Naive thymus-derived CD8-positive, alpha-beta T cell (primary cell): ENCODE measurements around the gene USP12. TPM values are rescaled to one million over a fixed set of nuclear protein-coding genes. Genes with fewer than 3 reads are reported as not detected.
"Not testable (repeated sequence)": the region's sequence is repeated elsewhere in the genome, so short reads cannot be mapped to it uniquely, and the experiment has no call there.

Experiments used
- ATAC-seq, 2 donors: fragments of 150-1000 bp; cut with Tn5 transposase in 1 of 2; sonication (Bioruptor Pico), chemical (Tn5 transposase) in 1 of 2; 1 replicate in 1 of 2; 2 replicates in 1 of 2; pipeline ENCODE4 v1.10.0; 2021; ENCODE audit warnings: mild to moderate bottlenecking in 2 of 2, moderate library complexity in 2 of 2
- POLR2A ChIA-PET: fragments of 350-600 bp; sonication (Branson Sonifier 250); formaldehyde crosslinking; loops from one replicate; lab custom pipeline; 2021; ENCODE audit warnings: antibody characterized with exemption; lab: Charles Lee
- DNase-seq, 10 donors: peaks; one replicate each; pipeline versions ENCODE4 v3.0.0 to v3.0.0-alpha.2; 2020 to 2022
- H3K27ac Mint-ChIP-seq, 10 donors: one replicate each; pipeline ENCODE4 v1.8.0; 2020 to 2022; ENCODE audit warnings: mild to moderate bottlenecking in 10 of 10, mixed read lengths in 10 of 10, moderate library complexity in 4 of 10, inconsistent platforms in 1 of 10
- H3K27me3 Mint-ChIP-seq, 5 donors: one replicate each; pipeline ENCODE4 v1.8.0; 2021 to 2022; ENCODE audit warnings: mixed read lengths in 5 of 5
- H3K36me3 Mint-ChIP-seq, 3 donors: one replicate each; pipeline ENCODE4 v1.8.0; 2020 to 2022; ENCODE audit warnings: mixed read lengths in 3 of 3, mild to moderate bottlenecking in 2 of 3, inconsistent platforms in 1 of 3
- H3K4me1 Mint-ChIP-seq, 4 donors: one replicate each; pipeline ENCODE4 v1.8.0; 2021 to 2022; ENCODE audit warnings: mixed read lengths in 4 of 4
- H3K4me3 Mint-ChIP-seq, 10 donors: one replicate each; pipeline ENCODE4 v1.8.0; 2020 to 2022; ENCODE audit warnings: mild to moderate bottlenecking in 10 of 10, mixed read lengths in 10 of 10, moderate library complexity in 6 of 10, inconsistent platforms in 1 of 10
- H3K9me3 Mint-ChIP-seq, 9 donors: one replicate each; pipeline ENCODE4 v1.8.0; 2020 to 2022; ENCODE audit warnings: mixed read lengths in 9 of 9, mild to moderate bottlenecking in 3 of 9, inconsistent platforms in 1 of 9, moderate library complexity in 1 of 9
- polyA plus RNA-seq, 3 donors: library from polyadenylated mRNA; unstranded; fragments of 300-500 nt; fragmentation: Illumina TruSeq; gene quantifications; one replicate each; pipeline ENCODE4 v1.2.3, GENCODE V29; 2021
- total RNA-seq, 8 experiments: library from RNA in 2 of 8; stranded (reverse) in 2 of 8; gene quantifications; one replicate each; pipeline ENCODE4 v1.2.3 and lab custom pipeline; 2021 to 2026

The USP12 gene
- total and polyA plus RNA-seq, 5 experiments from 2014 or later, result 9.3 to 33.0 (median 17.4) TPM

DNA sequence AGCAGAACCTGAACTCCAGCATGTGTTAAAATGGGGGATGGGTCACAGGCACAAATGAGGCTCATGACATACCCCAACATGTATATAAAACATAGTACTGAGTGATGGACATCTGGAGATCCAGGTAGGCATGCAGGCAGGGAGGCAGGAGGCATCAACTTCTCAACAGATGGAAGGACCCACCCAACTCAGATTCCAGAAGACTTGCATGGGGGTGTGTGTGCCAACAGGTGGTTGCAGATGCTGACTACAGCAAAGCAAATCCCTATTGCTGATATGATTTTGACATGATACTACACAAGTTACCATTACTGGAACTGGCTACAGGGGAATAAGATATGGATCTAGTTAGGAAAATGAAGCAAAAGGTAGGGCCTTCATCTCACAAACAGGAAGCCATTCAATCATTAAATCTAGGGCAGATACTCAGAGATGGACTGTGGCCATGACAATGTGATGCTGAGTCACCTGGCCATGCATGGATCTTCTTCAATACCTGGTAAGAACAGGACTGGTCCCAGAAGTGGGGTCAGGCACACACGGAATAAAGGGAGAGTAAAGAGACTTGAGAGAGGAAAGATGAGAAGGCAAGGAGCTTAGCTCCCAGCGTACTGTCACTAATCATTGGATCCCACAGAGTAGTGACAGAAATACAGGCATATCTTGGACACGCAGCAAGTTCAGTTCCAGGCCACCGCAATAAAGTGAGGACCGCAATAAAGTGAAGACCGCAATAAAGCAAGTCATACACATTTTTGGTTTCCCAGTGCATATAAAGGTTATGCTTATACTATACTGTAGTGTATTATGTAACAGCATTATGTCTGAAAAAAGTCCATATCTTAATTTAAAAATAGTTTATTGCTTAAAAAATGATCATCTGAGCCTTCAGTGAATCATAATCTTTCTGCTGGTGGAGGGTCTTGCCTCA, 91.3 kb downstream of the USP12 start:
- Mint-ChIP-seq H3K27ac (peak overlapping the region in 6 of 10 donors; percentile 4 to 60 (median 30)), H3K36me3 (peaks cover 4 to 36% (median 12%) of the 10 kb centered on the region in 3 donors)
- ATAC-seq, result no peak

DNA sequence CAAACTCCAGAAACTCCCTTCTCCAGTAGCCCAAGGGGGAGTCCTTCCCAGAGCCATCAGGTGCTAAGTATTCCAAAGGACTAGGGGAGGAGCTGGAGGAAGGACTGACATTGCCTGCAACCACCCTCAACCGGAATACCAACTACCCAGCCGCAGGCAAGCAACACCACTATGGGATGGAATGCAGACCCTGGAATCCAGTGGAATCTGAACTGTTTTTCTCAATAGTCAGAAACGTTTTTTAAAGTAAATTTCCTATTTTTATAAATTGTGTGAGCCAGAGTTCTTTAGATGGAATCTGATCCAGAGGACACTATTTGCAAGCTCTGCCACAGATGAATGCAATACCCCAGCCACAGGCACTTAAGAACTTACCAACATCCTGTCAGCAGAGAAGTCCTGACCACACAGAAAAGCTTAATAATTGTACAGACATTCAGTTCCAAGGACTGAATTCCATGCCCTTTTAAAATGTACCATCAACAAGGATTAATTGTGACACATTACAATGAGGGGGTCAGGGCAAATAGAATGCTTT, 92.1 kb downstream of the USP12 start:
- peaks cover 4 to 39% (median 13%) of the 10 kb centered on the region in 3 donors for H3K36me3 Mint-ChIP-seq

More for the DNA sequence above, 91.3 kb downstream of the USP12 start:
- Mint-ChIP-seq H3K9me3 (no peaks in the 10 kb centered on the region), H3K4me3 (no peak overlapping the region), H3K4me1 (peaks cover 9 to 37% (median 22%) of the 10 kb centered on the region in 4 donors), H3K27me3 (no peaks in the 10 kb centered on the region)
- no peak for DNase-seq
- POLR2A ChIA-PET, result no interaction called here

DNA sequence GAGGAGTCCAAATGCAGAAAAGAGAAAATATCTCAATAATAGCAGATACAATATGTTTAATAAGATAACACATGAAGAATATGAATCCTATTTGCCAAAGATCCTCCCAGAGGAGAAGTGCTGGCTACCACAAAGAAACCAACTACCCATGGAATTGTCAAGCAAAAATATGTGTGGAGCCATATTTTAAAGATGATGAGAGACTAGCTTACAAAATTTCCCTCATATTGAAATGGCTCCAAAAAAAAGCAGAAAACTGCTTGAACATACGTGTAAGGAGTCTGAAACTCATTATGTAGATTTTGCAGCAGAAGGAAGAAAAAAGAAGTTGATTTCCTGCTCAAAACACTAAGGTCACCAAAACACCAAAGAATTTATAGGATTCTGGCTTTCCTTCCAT, 94.2 kb downstream of the USP12 start:
- no peak for DNase-seq
- Mint-ChIP-seq H3K27me3 (no peaks in the 10 kb centered on the region), H3K4me3 (no peak overlapping the region), H3K27ac (peak overlapping the region in 1 of 10 donors; percentile 29), H3K4me1 (peaks cover 11 to 37% (median 14%) of the 10 kb centered on the region in 4 donors), H3K36me3 (peaks cover 14 to 52% (median 30%) of the 10 kb centered on the region in 3 donors), H3K9me3 (no peaks in the 10 kb centered on the region)
- POLR2A ChIA-PET, result no interaction called here
- ATAC-seq, result no peak

More for the DNA sequence above, 92.1 kb downstream of the USP12 start:
- Mint-ChIP-seq H3K27me3 (no peaks in the 10 kb centered on the region), H3K4me3 (no peak overlapping the region), H3K27ac (peak overlapping the region in 1 of 10 donors; percentile 30), H3K4me1 (peaks cover 9 to 37% (median 21%) of the 10 kb centered on the region in 4 donors), H3K9me3 (no peaks in the 10 kb centered on the region)
- no peak for ATAC-seq
- no peak for DNase-seq
- POLR2A ChIA-PET, result no interaction called here

DNA sequence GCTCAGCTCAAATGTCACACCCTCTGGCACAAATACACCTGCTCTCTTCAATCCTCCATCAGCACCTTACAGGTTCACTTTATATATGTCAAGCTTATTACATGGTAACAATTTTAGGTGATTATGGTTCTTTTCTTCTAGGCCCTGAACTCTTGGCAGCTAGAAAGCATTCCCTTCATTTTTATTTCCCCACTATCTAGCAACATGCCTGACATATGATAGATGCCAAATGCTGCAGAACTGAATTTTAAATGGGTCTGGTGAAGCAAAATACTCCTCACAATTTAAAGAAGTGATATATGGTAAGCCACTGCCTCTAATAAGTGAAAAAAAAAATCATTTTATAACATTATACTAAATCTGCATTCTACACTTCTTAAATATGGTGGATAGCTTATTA, 95.2 kb downstream of the USP12 start:
- peaks cover 17 to 54% (median 33%) of the 10 kb centered on the region in 3 donors for H3K36me3 Mint-ChIP-seq
- POLR2A ChIA-PET, result no interaction called here
- no peaks in the 10 kb centered on the region for H3K27me3 Mint-ChIP-seq
- H3K4me3 Mint-ChIP-seq, result no peak overlapping the region
- ATAC-seq, result no peak
- H3K4me1 Mint-ChIP-seq, result peaks cover 11 to 33% (median 14%) of the 10 kb centered on the region in 4 donors
- no peak overlapping the region for H3K27ac Mint-ChIP-seq
- H3K9me3 Mint-ChIP-seq, result no peaks in the 10 kb centered on the region
- DNase-seq, result no peak

DNA sequence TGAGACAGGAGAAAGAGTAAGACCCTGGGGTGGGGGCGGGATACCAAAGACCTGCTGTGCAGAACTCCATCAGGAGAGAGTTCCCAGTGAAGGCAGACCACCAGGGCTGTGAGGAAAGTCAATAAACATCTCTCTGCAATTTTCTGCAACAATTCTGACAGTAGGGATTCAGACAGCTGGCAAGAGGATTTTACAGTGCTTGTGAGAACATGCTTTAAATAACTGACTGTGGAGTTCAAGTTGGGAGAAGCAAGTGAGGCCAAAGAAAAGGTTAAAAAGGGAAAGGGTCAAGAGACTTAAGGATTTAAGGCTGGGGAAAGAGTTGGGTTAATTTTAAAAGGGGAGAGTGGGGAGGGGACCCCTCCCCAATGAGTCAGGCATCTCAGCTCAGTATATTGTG, 98.4 kb downstream of the USP12 start:
- Mint-ChIP-seq H3K4me3 (no peak overlapping the region), H3K27me3 (no peaks in the 10 kb centered on the region), H3K4me1 (peaks cover 0 to 18% (median 3%) of the 10 kb centered on the region in 4 donors), H3K9me3 (no peaks in the 10 kb centered on the region), H3K27ac (no peak overlapping the region), H3K36me3 (peaks cover 13 to 69% (median 44%) of the 10 kb centered on the region in 3 donors)
- POLR2A ChIA-PET, result no interaction called here
- DNase-seq, result no peak
- ATAC-seq, result no peak

DNA sequence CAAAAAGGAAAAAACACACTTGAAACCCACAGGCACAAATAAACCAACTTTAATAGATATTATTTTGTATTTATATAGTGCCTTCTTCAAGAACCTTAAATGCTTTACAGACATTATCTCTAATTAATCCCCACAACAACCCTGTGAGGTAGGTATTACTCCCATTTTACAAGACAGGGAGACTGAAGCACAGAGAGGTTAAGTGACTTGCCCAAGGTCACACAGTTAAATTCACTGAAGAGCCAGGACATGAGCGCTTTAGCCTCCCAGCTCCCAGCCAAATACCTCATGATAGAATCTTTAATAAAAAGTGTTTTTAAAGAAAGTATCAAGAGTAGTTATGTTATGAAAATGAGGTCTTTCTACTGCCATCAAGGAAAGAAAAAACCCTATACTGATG, 105.5 kb downstream of the USP12 start:
- H3K27me3 Mint-ChIP-seq, POLR2A ChIA-PET, H3K4me3 Mint-ChIP-seq, DNase-seq, ATAC-seq: not testable (repeated sequence)
- Mint-ChIP-seq H3K36me3 (peaks cover 0 to 39% (median 21%) of the 10 kb centered on the region in 3 donors), H3K9me3 (peaks cover 0 to 17% (median 3%) of the 10 kb centered on the region in 9 donors), H3K27ac (peak overlapping the region in 1 of 10 donors; percentile 8), H3K4me1 (peaks cover 7 to 24% (median 9%) of the 10 kb centered on the region in 4 donors)

DNA sequence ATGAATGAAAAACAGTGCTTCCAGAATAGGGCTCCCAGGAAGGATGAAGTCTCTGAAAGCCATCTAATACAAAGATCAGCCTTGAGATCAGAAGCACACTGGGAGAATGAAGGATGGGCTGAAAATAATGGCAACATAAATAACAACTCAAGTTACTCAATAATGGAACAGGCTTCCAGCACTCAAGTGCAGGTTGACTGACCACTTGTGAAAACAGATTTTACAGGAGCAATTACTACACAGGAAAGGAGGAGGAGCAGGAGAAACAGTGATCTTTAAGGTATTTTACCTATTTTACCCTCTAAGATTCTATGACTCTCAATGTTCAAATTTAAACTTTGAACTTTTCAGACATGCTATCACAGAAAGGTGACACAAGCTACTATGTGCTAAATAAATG, 106.0 kb downstream of the USP12 start:
- POLR2A ChIA-PET, result no interaction called here
- Mint-ChIP-seq H3K9me3 (peaks cover 0 to 17% (median 3%) of the 10 kb centered on the region in 9 donors), H3K27me3 (no peaks in the 10 kb centered on the region), H3K36me3 (peaks cover 0 to 36% (median 17%) of the 10 kb centered on the region in 3 donors), H3K4me1 (peaks cover 7 to 24% (median 9%) of the 10 kb centered on the region in 4 donors), H3K27ac (peak overlapping the region in 5 of 10 donors; percentile 32 to 41 (median 35)), H3K4me3 (no peak overlapping the region)
- ATAC-seq (no peak), DNase-seq (no peak)

DNA sequence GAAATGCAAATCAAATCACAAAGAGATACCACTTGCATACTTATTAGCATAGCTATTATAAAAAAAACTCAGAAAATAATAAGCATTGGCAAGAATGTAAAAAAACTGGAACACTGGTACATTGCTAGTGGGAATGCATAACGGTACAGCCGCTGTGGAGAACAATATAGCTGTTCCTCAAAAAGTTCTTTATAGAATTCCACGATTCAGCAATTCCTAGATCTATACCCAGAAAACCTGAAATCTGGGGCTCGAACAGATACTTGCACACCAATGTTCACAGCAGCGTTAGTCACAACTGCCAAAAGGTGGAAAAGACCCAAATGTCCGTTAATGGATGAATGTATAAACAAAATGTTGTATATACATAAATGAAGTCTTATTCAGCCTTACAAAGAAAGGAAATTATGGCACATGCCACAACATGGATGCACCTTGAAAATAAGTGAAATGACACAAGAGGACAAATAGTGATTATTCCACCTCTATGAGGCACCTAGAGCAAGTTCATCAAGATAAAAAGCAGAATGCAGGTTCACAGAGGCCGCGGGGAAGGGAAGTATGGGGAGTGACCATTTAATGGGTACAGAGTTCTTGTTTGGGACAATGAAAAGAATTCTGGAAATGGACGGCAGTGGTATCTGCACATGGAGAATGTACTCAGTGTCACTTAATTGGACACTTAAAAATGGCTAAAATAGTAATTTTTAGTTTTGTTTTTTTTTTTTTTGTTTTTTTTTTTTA, 107.2 kb downstream of the USP12 start:
- H3K27ac Mint-ChIP-seq, result peak overlapping the region in 4 of 10 donors; percentile 30 to 82 (median 44)
- H3K9me3 Mint-ChIP-seq, result peaks cover 0 to 17% (median 3%) of the 10 kb centered on the region in 9 donors
- no peaks in the 10 kb centered on the region for H3K27me3 Mint-ChIP-seq
- H3K4me3 Mint-ChIP-seq, result no peak overlapping the region
- H3K4me1 Mint-ChIP-seq, result peaks cover 5 to 24% (median 9%) of the 10 kb centered on the region in 4 donors
- POLR2A ChIA-PET, result interaction anchor here (0.7 kb wide), 1 partner anchor 875 kb away, joined by 3 read pairs; no protein-coding TSS in a partner anchor
- ATAC-seq (no peak), DNase-seq (no peak)
- H3K36me3 Mint-ChIP-seq, result peaks cover 0 to 24% (median 14%) of the 10 kb centered on the region in 3 donors

DNA sequence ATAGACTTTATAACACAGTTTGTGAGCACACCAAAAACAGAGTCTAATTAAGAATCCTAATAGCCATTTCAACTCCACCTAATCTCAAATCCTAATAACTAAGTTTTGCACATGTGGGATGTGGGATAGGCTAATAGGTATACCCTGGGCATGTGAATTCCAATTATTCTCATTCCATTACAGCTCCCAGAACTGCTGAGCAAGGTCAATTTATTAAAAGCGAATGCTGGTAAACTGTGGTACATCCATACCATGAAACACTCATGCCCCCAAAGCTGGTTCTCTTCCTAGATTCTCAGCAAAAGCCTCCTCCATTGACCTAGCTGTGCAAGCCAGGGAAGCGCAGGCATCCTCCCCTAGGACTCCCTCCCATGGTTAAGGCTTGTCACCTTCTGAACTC, 113.8 kb downstream of the USP12 start:
- H3K4me1 Mint-ChIP-seq, result peaks cover 12 to 28% (median 14%) of the 10 kb centered on the region in 4 donors
- H3K36me3 Mint-ChIP-seq, result peaks cover 0 to 2% (median 0%) of the 10 kb centered on the region in 3 donors
- DNase-seq, result no peak
- ATAC-seq, result no peak
- peaks cover 0 to 4% (median 0%) of the 10 kb centered on the region in 9 donors for H3K9me3 Mint-ChIP-seq
- peak overlapping the region in 1 of 10 donors; percentile 20 for H3K27ac Mint-ChIP-seq
- H3K27me3 Mint-ChIP-seq, result no peaks in the 10 kb centered on the region
- POLR2A ChIA-PET, result no interaction called here
- no peak overlapping the region for H3K4me3 Mint-ChIP-seq

DNA sequence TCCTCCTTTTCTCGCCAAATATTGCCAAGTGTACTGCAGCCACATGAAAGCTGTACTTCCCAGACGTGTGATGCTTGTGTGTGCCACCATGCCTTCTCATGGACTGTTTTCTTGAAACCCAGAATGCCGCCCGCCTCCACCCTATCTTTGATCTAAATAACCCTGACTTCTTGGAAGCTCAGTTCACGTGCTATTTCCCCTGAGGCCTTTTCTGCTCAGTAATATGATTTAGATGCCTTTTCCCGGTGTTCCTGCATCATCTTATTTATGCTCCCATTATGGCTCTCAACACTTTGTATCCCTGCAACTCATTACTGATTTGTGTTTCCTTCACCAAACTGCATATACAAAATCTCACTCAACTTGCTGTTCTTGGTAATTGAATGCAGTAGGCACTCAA, 116.1 kb downstream of the USP12 start:
- Mint-ChIP-seq H3K27ac (peak overlapping the region in 1 of 10 donors; percentile 16), H3K36me3 (peaks cover 0 to 4% (median 3%) of the 10 kb centered on the region in 3 donors)
- POLR2A ChIA-PET, result no interaction called here

DNA sequence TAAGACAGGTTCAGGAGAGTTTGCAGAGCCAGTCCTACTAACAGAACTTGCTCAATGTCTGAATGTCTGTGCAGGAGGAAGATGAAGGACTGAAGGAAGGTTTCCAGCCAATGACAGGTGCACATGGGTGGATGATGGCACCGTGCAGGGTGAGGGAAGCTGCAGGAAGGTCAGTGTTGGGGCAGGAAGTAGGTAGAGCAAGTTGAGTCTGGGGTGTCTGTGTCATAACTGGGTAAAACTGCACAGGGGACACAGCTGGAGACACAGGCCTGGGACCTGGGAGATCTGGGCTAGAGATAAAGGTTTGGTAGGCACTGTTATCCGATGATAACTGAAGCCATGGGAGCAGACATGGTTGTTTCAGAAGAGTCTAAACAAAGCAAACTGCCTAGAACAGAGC, 116.9 kb downstream of the USP12 start:
- peak overlapping the region in 3 of 10 donors; percentile 27 to 50 (median 42) for H3K27ac Mint-ChIP-seq
- H3K36me3 Mint-ChIP-seq, result peaks cover 0 to 9% (median 8%) of the 10 kb centered on the region in 3 donors
- H3K4me3 Mint-ChIP-seq, result no peak overlapping the region
- POLR2A ChIA-PET, result no interaction called here
- peaks cover 12 to 28% (median 16%) of the 10 kb centered on the region in 4 donors for H3K4me1 Mint-ChIP-seq
- H3K27me3 Mint-ChIP-seq, result no peaks in the 10 kb centered on the region
- H3K9me3 Mint-ChIP-seq, result no peaks in the 10 kb centered on the region
- no peak for DNase-seq
- ATAC-seq, result no peak

More for the DNA sequence above, 116.1 kb downstream of the USP12 start:
- DNase-seq, result no peak
- Mint-ChIP-seq H3K27me3 (no peaks in the 10 kb centered on the region), H3K4me3 (no peak overlapping the region), H3K9me3 (no peaks in the 10 kb centered on the region), H3K4me1 (peaks cover 12 to 28% (median 16%) of the 10 kb centered on the region in 4 donors)
- ATAC-seq, result no peak
